HG03097 (cell line): ENCODE results near the gene ANO1.

Experiments
- ATAC-seq: cut with Tn5 transposase; IDR thresholded peaks from one replicate; pipeline ENCODE4 v1.9.1; 2021; ENCODE audit not compliant: unreplicated experiment, low FRiP score

The ANO1 gene

GRCh38 chr11:70233034-70233433 lies 154.9 kb downstream of the ANO1 start:
- no peak for ATAC-seq

GRCh38 chr11:70233511-70233934 lies 155.4 kb downstream of the ANO1 start:
- ATAC-seq = no peak

- no peak for ATAC-seq
These were observed 155.8 kb downstream of the ANO1 start for GRCh38 chr11:70233962-70234361.
